HL-60 (cell line): ENCODE results near the gene RASSF1.

Experiments
- GABPA ChIP-seq: IDR thresholded peaks from 2 replicates; pipeline ENCODE4 v1.6.1; 2012; ENCODE audit warnings: low read depth
- POLR2AphosphoS5 ChIP-seq: IDR thresholded peaks from 2 replicates; pipeline ENCODE4 v1.6.1; 2012; ENCODE audit warnings: low read depth
- TF ChIP-seq, protein P1 (sequence below): IDR thresholded peaks from one replicate; pipeline ENCODE4 v1.5.1; 2011; ENCODE audit warnings: low read length, control low read depth, inconsistent platforms; ENCODE audit not compliant: insufficient read depth

DNA sequence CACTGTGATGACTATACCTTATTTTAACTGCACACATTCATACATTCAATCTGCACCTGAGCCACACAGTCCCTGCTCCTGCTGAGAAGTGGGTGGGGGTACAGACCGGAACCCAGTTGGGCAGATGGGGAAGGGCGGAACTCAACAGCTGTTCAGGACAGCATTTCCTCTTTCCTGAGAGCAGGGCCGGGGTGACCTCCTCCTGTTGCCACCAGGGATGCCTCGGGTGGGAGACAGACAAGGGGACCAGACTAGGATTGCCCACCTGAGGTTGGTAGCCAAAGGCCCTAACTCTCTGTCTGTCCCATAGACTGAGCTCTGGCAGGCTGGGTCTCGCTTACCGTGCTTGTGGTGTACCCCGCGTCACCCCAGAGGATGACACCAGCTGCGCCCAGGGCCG lies 22.0 kb downstream of the RASSF1 start:
- TF ChIP-seq, protein P1, sequence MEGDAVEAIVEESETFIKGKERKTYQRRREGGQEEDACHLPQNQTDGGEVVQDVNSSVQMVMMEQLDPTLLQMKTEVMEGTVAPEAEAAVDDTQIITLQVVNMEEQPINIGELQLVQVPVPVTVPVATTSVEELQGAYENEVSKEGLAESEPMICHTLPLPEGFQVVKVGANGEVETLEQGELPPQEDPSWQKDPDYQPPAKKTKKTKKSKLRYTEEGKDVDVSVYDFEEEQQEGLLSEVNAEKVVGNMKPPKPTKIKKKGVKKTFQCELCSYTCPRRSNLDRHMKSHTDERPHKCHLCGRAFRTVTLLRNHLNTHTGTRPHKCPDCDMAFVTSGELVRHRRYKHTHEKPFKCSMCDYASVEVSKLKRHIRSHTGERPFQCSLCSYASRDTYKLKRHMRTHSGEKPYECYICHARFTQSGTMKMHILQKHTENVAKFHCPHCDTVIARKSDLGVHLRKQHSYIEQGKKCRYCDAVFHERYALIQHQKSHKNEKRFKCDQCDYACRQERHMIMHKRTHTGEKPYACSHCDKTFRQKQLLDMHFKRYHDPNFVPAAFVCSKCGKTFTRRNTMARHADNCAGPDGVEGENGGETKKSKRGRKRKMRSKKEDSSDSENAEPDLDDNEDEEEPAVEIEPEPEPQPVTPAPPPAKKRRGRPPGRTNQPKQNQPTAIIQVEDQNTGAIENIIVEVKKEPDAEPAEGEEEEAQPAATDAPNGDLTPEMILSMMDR: no peak
- no peak for TF ChIP-seq GABPA
- TF ChIP-seq POLR2AphosphoS5: 0 out of 2 replicates have a peak, but pooled peaks have one; percentile 32
